Spleen (tissue), 11 donors: ENCODE data around the gene STYXL1. TPM values are rescaled to one million over a fixed set of nuclear protein-coding genes. Genes with fewer than 3 reads are reported as not detected.

Experiments used
- DNase-seq: peaks from one replicate; pipeline ENCODE4 v3.0.0-alpha.2; 2020
- H3K27ac ChIP-seq, 8 donors: fragments of 200-600 bp; sonication (generic) in 7 of 8; 1 replicate in 4 of 8; 2 replicates in 4 of 8; pipeline versions ENCODE4 v1.5.0 to v1.8.0; 2016 to 2021; ENCODE audit warnings: inconsistent platforms in 4 of 8, mild to moderate bottlenecking in 4 of 8, moderate library complexity in 1 of 8
- H3K27me3 ChIP-seq, 7 donors: fragments of 200-600 bp; sonication (generic) in 6 of 7; replicated peaks in 1 of 7; 1 replicate in 4 of 7; 2 replicates in 3 of 7; pipeline versions ENCODE4 v1.5.0 to v1.8.0; 2016 to 2021; ENCODE audit warnings: inconsistent platforms in 3 of 7, mild to moderate bottlenecking in 1 of 7
- H3K36me3 ChIP-seq, 6 donors: fragments of 200-600 bp; sonication (generic) in 5 of 6; 1 replicate in 4 of 6; 2 replicates in 2 of 6; pipeline versions ENCODE4 v1.5.0 to v1.8.0; 2016 to 2021; ENCODE audit warnings: inconsistent platforms in 2 of 6
- H3K4me1 ChIP-seq, 6 donors: fragments of 200-600 bp; sonication (generic) in 5 of 6; 1 replicate in 3 of 6; 2 replicates in 3 of 6; pipeline versions ENCODE4 v1.5.0 to v1.8.0; 2016 to 2021; ENCODE audit warnings: inconsistent platforms in 3 of 6
- H3K4me3 ChIP-seq, 8 donors: fragments of 200-600 bp; sonication (generic) in 7 of 8; 1 replicate in 4 of 8; 2 replicates in 4 of 8; pipeline versions ENCODE4 v1.5.0 to v1.8.0; 2016 to 2021; ENCODE audit warnings: inconsistent platforms in 4 of 8, mild to moderate bottlenecking in 4 of 8, moderate library complexity in 2 of 8
- H3K9me3 ChIP-seq, 8 donors: fragments of 200-600 bp; sonication (generic) in 7 of 8; 1 replicate in 4 of 8; 2 replicates in 4 of 8; pipeline versions ENCODE4 v1.5.0 to v1.8.0; 2016 to 2021; ENCODE audit warnings: inconsistent platforms in 4 of 8
- CTCF ChIP-seq, 11 experiments: fragments of 200-600 bp in 7 of 11; fragments of 450-650 bp in 4 of 11; sonication (generic) in 4 of 11; IDR thresholded peaks in 8 of 11; conservative IDR thresholded peaks in 3 of 11; 1 replicate in 7 of 11; 2 replicates in 4 of 11; pipeline versions ENCODE4 v1.4.0 to v1.8.0; 2016 to 2021; ENCODE audit warnings: antibody characterized with exemption in 11 of 11, inconsistent platforms in 4 of 11, mild to moderate bottlenecking in 1 of 11
- POLR2A ChIP-seq, 3 donors: fragments of 450-650 bp; IDR thresholded peaks; one replicate each; pipeline ENCODE4 v1.5.1; 2017; ENCODE audit warnings: antibody characterized with exemption in 3 of 3, mild to moderate bottlenecking in 1 of 3
- POLR2AphosphoS5 ChIP-seq, 3 donors: sonication (generic); formaldehyde crosslinking; IDR thresholded peaks; one replicate each; pipeline ENCODE4 v1.5.1; 2017; ENCODE audit warnings: antibody characterized with exemption in 3 of 3
- WGBS, 5 donors: extraction: QIAGEN DNeasy Blood & Tissue Kit in 3 of 5; methylation state at CpG; one replicate each; pipeline versions ENCODE4 v1.1.5 to v1.1.7; 2013 to 2018; 5-methylcytosine and 5-hydroxymethylcytosine counted together
- intact Hi-C: fragments of 100-400 bp; cut with DNase I; formaldehyde crosslinking; loops from one replicate; pipeline ENCODE4 v1.15.0; 2023; ENCODE audit warnings: low total_unique reads
- polyA plus RNA-seq, 3 donors: library from polyadenylated mRNA; stranded (reverse); fragments of 200-250 nt; gene quantifications; one replicate each; pipeline ENCODE4 v1.2.1, GENCODE V29; 2013
- total RNA-seq, 7 donors: library from RNA; depleted of rRNA in 3 of 7; stranded (reverse); fragments of >200 nt in 3 of 7; fragmentation: NEBNext Ultra II Directional in 4 of 7; extraction: Animal tissue kit (Norgen Biotek cat#: 25700) in 4 of 7; gene quantifications; one replicate each; pipeline versions ENCODE4 v1.1.0 to v1.2.1, GENCODE V29; 2016 to 2021
- donor health status: healthy with polysubstance abuse.
- donor health status: DM: no; HTN: no; CAD: no; lungs with moderate emphysema.
- donor health status: DM: no; HTN: no; CAD: no.
- donor health status: Bipolar disorder and iron deficiency.
- donor health status: healthy.
- donor health status: DM: no; HTN: no; CAD: no.
- donor health status: DM: yes; HTN: yes; CAD: no.

STYXL1 gene
- total and polyA plus RNA-seq, 10 donors: 18.3 to 60.4 (median 34.4) TPM

GRCh38 chr7:75966190-75966961 lies 81.4 kb downstream of the STYXL1 start:
- peaks cover 0 to 67% (median 0%) of the 10 kb centered on the region in 6 donors for H3K36me3 ChIP-seq
- H3K27me3 ChIP-seq: no peaks in the 10 kb centered on the region
- H3K4me1 ChIP-seq: peaks cover 17 to 91% (median 61%) of the 10 kb centered on the region in 6 donors
- H3K9me3 ChIP-seq: no peaks in the 10 kb centered on the region
- TF ChIP-seq POLR2A (IDR thresholded peaks at IDR 0.05) (no peak), CTCF (IDR thresholded peaks at IDR 0.05 in 8 of 11, conservative IDR thresholded peaks at IDR 0.05 in 3 of 11) (no peak), POLR2AphosphoS5 (IDR thresholded peaks at IDR 0.05) (peak in 2 of 3 donors; percentile 40 to 53)
- 78 to 91% (median 87%) methylated on average over 26 of the region's 26 CpGs for WGBS, 5 donors
- H3K27ac ChIP-seq: peak overlapping the region in 6 of 8 donors; percentile 6 to 62 (median 44)
- intact Hi-C loops: no loop called here
- peak; percentile 59 for DNase-seq
- no peak overlapping the region for H3K4me3 ChIP-seq

DNA sequence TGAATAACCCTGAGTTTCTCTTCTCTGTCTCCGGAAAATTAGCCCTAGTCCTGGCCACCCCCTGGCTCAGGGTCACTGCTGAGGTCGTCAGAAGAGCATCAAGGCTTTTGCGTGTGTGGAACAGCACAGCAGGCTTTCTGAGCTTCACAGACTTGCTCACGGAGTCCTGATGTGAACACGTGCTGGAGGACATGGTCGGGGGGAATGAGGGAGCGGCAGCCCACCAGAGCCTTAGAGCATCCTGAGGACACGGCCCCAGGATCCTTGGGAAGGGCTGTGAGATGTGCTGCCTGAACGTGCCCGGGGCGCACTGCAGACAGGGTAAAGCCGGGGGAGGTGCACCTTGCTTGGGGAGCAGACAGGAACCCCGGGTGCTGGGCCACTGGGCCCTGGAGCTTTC lies 82.2 kb downstream of the STYXL1 start:
- TF ChIP-seq POLR2AphosphoS5 (IDR thresholded peaks at IDR 0.05) (peak in 1 of 3 donors; percentile 20), POLR2A (IDR thresholded peaks at IDR 0.05) (no peak)
- Histone ChIP-seq H3K27me3 (no peaks in the 10 kb centered on the region), H3K9me3 (no peaks in the 10 kb centered on the region), H3K27ac (peak overlapping the region in 6 of 8 donors; percentile 6 to 62 (median 44)), H3K36me3 (peaks cover 0 to 69% (median under 1%) of the 10 kb centered on the region in 6 donors), H3K4me1 (peaks cover 17 to 87% (median 61%) of the 10 kb centered on the region in 6 donors), H3K4me3 (no peak overlapping the region)
- DNase-seq: peak; percentile 54
- 79 to 90% (median 88%) methylated on average over 8 to 13 of the region's 13 CpGs for WGBS, 5 donors
- intact Hi-C loops: no loop called here

GRCh38 chr7:75963381-75963995 lies 84.3 kb downstream of the STYXL1 start:
- peak overlapping the region in 7 of 8 donors; percentile 67 to 79 (median 72) for H3K27ac ChIP-seq
- DNase-seq: no peak
- TF ChIP-seq POLR2AphosphoS5 (IDR thresholded peaks at IDR 0.05) (peak; percentile 43 to 59 (median 51)), POLR2A (IDR thresholded peaks at IDR 0.05) (no peak), CTCF (IDR thresholded peaks at IDR 0.05 in 8 of 11, conservative IDR thresholded peaks at IDR 0.05 in 3 of 11) (no peak)
- H3K27me3 ChIP-seq: no peaks in the 10 kb centered on the region
- WGBS, 5 donors: 55 to 77% (median 65%) methylated on average over 9 of the region's 9 CpGs
- no peak overlapping the region for H3K4me3 ChIP-seq
- intact Hi-C loops: no loop called here
- peaks cover 14 to 73% (median 56%) of the 10 kb centered on the region in 6 donors for H3K4me1 ChIP-seq
- H3K36me3 ChIP-seq: peaks cover 0 to 80% (median 15%) of the 10 kb centered on the region in 6 donors
- no peaks in the 10 kb centered on the region for H3K9me3 ChIP-seq

GRCh38 chr7:75962607-75963380 lies 85.0 kb downstream of the STYXL1 start:
- Histone ChIP-seq H3K9me3 (no peaks in the 10 kb centered on the region), H3K4me1 (peaks cover 7 to 66% (median 49%) of the 10 kb centered on the region in 6 donors), H3K27me3 (no peaks in the 10 kb centered on the region), H3K4me3 (no peak overlapping the region), H3K36me3 (peaks cover 0 to 80% (median 22%) of the 10 kb centered on the region in 6 donors), H3K27ac (peak overlapping the region; percentile 6 to 79 (median 70))
- peak; percentile 80 for DNase-seq
- 43 to 47% (median 45%) methylated on average over 18 of the region's 18 CpGs for WGBS, 5 donors
- intact Hi-C loops: no loop called here
- TF ChIP-seq CTCF (IDR thresholded peaks at IDR 0.05 in 8 of 11, conservative IDR thresholded peaks at IDR 0.05 in 3 of 11) (no peak), POLR2AphosphoS5 (IDR thresholded peaks at IDR 0.05) (peak; percentile 52 to 76 (median 65))
